Activated naive CD4-positive, alpha-beta T cell treated with anti-CD3 and anti-CD28 coated beads, Interleukin-2, amount 50 U/mL, for 16 hours (primary cell): Measurements from ENCODE around the gene MEF2D.

Experiments
- DNase-seq: peaks from one replicate; pipeline ENCODE4 v3.0.0-alpha.2; 2020

Gene MEF2D

DNA sequence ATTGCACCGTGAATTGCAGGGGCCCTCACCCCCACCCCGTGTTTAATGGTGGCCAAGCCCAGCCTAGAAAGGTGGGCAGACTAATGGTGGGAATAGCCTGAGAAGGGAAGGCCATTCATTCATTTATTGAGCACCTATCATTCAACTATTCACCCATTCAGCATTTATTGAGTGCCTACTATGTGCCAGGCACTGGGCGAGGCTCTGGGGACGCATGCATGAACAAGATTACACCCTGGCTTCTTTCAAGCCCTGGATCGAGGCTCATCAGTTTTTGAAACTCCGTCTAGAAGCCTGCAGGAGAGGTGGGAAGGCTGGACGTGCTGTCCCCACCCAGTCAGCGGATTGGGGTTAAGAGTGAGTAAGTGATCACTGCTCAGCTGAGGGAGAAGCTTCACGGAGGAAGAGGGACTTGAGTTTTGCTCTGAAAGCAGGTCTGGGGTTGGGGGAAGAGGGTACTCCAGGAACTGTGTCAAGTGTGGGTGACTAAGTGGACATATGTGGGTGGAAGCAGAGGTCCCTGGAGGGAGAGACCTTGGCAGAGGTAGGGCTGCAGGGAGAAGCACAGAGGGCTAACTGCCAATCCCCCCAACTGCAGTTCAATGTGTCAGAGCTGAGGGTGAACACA lies 35.6 kb downstream of the MEF2D start:
- no peak for DNase-seq

DNA sequence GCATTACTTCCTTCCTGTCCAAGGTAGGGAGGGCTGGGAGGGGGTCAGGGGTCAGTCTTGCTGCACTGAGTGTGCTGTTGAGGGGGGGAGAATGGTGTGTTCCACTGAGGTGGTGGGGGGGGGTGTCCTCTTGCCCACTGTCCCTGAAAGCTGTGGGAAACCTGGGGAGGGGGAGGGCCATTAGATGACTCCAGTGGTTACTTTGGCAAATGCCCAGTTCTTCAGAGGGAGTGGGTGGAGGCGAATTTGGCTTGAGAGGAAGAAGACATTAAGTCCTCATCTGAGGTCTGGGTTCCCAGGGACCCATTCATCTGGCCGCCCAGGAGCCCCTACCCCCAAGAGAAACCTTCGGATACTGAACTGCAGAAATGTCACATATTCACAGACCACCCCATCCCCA lies 36.2 kb downstream of the MEF2D start:
- no peak for DNase-seq

DNA sequence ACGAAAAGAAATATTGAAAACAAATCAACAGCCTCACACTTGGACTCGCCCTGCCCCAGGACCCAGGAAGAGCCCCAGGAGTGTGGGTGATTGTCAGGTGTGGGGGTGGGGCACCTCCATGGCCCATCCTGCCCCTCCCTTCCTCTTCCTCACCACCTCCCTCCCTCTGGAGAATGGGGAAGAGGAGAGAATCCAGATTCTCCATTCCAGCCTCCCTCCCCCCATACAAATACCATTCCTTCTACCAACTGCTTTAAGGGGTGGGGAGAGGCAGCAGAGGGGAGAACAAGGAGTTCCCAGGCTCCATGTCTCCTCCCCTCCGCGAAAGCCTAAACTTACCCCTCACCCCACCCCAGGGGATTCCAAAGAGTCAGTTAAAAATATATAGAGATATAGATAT lies 36.7 kb downstream of the MEF2D start:
- DNase-seq = no peak

DNA sequence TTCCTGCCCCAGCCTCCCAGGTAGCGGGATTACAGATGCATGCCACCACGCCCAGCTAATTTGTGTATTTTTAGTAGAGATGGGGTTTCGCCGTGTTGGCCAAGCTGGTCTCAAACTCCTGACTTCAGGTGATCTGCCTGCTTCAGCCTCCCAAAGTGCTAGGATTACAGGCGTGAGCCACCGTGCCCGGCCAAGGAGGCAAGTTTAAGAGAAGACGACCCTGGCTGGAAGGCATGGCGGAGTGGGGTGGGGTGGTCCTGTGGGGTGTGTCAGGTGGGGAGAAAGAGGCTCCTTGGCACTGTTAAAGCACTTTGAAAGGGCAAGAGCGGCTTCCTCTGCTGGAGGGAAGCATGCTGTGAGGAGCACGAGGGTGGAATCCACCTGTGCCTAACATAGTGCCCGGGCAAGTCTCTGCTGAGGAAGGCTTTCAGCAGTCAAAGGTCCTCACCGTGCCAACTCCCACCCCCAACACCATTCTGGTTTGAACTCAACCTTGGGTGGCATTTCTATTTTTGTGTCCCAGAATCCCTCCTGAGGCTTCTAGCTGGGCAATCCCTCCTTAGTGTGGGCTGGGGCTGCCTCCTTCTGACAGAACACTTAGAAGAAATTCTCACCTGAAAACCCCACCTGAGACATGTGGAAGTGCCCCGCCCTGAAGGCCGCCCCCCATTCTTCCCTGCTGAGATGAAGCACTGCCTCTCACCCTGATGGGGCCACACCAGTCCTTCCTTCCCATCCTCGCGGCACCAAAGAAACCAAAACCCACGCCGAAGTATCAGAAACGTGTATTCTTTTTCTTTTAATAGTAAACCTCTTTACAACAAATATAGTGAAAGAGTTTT lies 37.4 kb downstream of the MEF2D start:
- no peak for DNase-seq

DNA sequence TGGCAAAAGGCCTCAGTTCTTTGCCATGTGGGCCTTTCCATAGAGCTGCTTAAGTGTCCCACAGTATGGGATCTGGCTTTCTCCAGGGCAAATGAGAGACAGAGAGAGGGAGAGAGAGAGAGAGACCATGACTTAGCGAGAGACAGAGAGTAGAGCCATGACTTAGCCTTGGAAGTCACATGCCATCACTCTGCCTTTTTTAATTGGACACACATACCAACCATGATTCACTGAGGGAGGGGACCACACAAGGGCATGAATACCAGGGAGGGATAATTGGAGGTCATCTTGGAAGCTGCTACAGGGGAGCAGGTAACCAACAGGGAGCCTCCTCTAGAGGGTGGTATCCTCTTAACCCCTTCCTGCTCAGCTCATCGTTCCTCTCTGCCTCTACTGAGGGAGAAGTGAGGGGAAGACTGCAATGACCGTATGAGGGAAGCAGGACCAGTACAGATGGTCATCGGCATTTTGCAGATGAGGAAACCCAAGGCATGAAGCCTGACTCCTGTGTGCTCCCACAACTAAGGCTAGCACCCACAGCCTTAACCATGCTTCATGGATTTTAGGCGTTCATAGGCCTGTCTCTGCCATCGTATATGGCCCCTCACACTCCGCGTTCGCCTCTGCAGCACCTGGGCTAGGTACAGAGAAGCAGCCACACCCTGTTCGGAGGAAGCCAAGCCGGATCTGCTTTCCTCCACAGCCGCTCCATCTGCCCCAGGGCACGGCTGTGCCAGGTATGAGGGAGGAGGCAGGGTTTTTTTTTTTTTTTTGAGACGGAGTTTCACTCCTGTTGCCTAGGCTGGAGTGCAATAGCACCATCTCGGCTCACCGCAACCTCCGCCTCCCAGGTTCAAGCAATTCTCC lies 38.6 kb downstream of the MEF2D start:
- no peak for DNase-seq

DNA sequence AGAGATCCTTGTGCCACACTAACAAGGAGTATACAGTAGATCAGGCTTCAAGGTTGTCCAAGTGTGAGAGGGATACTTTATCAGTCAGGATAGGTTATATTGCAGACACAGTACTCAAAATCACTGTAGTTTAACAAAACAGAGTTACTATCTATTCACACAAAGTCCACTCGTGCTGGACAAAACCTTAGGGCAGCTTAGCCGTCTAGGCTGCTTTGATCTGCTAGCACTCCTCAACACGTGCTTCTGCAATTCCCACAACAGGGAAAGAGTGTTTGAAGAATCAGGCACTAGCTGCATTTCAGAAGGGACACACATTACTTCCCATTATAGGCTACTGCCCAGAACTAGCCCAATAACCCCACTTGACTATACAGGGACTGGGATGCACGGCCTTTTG lies 39.5 kb downstream of the MEF2D start:
- no peak for DNase-seq

DNA sequence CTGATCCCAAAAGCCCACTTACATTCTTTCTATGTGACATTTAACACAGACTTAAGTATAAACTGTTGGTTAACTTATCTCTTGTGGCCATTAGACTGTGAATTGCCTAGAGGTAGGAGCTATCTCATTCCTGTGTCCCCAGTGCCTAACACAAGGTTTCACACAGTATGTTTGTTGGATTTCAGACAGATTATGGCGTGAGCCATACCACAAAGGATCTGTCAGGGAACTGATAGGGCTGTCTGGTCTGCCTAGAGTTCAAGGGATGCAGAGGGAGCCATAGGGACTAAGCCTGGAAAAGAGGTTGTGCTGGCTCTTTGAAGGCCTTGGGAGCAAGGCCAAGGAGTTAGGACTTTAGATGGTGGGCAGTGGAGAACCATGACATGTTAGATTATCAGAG lies 40.0 kb downstream of the MEF2D start:
- DNase-seq = no peak

DNA sequence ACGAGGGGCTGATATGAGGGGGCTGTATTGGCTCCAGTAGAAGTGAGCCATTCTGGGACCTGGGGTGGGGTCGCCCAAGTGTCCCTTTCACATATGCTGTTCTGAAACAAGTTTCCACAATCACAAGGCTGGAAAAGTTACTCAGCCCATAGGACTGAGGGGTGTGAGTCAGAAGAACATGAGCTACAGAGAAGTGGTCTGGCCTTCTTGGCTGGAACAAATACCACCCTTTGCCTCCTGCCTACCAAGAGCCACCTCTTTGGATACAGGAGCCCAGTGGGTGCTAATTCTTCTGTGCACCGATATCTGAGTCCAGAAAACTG lies 42.4 kb downstream of the MEF2D start:
- DNase-seq = no peak

DNA sequence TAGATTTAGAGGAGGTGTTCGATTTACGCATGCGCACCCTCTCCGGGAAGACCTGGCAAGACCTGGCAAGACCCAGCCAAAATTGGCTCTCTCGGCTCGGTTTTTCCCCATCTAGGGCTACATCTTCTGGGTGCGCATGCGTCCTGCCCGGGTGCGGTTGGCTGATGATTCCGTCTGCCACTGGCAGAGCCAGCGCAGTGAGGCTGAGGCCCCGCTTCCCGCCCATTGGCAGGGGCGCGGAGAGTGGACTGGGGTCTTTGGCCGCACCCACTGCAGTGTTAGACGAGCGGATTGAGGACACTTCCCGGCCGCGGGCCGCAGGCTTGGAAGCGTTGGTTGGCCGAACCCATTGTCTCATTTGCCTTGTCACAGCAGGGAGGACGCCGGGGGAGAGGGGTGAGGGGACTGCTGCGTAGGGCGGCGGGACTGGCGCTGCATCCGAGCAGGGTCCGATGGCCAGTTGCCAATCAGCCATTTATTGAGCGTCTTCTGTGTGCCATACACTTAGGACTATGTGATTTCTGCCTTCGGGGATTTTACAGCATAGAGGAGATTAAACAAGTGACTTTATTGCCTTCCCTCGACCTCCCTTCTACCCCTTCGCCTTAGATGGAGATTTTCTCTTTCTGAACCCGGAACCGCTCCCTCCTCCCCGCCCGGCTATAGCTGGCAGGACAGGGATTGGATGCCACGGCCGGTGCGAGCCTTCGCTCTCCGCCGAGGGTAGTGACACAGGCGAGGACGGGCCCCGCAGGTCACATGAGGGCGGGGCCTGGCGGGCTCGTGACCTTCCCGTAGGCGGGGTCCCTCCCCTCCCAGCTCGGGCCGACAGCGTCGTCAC lies 43.7 kb downstream of the MEF2D start:
- peak; percentile 98 for DNase-seq

DNA sequence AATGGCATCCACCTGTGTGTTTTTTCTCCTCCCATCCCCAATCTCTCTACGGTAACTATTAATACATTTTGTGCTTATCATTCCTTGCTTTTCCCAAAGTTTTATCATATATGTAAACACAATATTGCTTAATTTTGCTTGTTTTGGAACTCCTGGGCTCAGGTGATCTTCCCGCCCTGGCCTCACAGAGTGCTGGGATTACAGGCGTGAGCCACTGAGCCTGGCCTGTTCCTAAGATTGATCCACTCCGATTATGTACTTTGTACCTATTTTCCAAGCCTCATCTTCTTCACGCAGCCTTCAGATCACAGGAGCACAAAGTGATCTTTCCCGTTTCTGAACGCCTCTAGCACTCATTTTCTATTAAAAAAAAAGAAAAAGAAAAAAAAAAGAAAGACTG lies 45.2 kb downstream of the MEF2D start:
- no peak for DNase-seq

DNA sequence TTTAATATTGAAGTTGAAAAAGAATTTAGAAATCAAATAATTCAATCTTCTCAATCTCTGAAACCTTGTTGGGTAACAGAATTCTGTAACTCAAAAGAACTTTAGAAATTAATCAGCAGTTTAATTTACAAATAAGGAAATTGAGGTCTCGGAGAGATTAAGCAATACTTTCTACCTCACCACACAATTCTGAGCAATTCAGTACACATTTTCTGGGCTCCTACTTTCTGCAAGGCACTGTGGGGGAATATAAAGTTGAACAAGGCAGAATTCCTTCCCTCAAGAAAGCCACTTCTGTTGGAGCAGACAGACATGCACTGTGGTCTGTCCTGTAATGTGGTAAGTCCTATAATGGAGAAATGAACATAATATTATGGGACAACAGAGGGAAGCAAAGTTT lies 47.7 kb downstream of the MEF2D start:
- DNase-seq = no peak

DNA sequence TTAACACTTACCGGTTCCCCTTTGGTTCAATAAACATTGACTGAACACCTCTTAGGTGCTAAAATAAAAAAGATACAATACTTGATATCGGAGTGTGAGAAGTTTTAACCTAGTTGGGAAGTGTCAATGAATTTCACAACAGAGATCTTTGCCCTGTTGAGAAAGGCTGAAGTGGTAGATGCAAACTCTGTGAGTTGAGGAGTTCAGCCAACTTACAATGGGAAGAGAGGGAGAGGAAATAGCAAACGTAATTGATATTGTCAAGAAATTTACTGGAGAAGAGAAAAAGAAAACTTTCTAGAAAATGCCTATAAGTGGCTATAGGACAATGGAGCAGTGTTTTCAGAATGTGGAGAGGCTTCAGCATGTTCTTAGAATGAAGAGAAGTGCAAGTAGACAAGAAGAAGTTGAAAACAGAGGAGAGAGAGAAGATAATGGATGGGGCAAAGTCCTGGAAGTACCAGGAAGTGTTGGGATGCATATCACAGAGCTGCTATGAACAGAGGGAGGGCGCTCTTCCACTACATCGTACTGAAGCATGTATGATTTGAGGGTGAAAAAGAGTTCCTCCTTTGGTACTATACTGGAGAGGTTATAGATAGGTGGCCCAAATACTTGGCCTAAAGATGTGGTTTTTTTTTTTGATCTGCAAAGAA lies 48.9 kb downstream of the MEF2D start:
- DNase-seq = no peak

DNA sequence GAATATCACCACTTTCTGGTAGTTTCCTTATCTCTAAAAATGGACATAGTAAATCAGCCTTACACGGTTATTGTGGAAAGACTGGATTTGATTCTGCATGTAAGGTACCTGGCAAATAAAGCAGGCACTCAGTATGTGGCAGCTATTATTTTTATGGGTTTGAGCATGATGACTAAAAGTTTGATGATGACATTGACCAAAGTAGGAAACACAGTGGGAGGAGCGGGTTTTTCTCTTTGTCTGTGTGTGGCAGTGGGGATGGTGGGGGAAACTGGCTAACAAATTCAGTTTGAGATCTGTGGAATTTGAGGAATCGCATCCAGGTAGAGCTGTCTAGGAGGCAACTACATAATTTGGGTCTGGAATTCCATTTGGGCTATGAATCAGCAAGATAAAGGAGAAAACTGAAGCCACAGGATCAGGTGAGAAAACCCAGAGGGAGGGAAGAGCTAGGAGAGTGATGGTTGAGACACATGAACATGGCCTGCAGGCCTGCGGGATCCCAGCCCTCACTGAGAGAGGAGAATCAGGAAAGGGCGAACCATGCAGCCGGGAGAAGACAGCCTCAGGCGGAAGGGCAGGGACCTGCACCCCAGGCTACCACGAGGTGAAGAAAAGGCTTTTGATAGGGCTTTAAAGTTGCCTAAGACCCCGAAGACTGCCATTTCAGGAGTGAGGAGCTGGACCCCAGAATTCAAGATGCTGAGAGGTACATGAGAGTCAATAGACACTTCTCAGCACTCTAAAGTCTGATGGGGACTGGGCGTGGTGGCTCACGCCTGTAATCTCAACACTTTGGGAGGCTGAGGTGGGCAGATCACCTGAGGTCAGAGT lies 52.2 kb downstream of the MEF2D start:
- DNase-seq = no peak

DNA sequence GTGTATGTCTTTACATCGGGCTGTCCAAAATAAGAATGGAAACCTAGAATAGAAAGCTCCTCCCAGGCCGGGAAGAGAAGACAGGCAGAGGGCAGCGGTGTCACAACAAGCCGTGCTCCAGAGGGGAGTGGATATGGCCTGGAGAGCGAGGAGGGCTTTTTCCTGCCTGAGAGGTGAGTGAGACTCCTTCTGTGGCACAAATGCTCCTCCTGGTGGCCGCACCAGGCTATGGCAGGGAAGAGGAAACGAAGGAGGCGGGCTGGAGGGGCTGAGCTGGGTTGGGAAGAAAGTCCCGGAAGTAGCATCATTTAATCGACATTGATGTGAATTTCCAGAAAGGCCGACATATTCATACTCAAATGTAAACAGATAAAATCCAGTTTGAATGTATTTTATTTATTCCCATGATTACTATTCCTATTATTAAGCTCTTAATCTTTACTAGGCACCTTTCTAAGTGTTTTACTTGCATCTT lies 54.7 kb downstream of the MEF2D start:
- DNase-seq = peak; percentile 79

DNA sequence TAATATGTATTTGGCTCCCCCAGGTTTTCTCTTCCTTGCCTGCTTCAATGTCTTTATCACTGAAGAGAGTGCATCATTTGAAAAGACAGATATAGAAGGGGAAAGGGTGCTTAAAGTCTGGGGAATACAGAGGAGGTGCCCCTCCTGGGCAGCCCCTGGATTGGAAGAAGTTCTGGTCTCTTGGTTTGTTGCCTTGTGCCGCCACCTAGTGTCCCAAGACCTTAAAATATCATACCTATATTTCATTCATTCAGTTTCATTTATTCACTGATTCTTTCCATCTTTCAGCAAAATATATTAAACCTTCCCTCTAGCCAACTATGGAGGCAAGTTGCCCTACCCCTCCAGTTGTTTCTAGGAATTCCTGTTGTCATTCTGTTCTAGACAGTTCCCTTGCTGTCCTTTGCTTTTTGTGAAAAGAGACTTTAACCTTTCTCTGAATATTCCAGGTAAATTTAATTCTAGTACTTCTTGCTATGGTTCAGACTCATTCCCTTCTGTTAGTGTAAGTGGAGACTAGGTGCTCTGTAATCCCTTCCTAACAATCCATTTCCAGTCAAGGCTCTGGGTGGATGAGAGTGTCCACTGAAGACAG lies 56.1 kb downstream of the MEF2D start:
- DNase-seq = peak; percentile 42

DNA sequence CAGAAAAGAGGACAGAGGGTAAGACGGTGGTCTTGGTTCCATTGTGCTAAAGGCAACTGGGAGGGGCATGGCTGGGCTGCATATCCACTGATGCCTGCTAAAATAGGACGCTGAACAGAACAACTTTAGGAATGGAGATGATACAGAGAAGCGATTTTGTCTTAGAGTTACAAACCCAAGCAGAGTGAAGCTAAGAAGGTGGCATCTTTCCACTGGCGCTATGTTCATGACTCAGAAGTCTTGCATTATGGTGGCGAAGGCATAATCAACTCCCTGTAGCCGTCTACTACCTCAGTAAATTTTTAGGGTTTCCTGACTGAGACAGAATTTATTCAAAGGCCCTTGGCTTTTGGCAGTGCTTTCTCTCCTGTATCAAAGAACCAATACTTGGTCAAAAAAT lies 57.3 kb downstream of the MEF2D start:
- no peak for DNase-seq

DNA sequence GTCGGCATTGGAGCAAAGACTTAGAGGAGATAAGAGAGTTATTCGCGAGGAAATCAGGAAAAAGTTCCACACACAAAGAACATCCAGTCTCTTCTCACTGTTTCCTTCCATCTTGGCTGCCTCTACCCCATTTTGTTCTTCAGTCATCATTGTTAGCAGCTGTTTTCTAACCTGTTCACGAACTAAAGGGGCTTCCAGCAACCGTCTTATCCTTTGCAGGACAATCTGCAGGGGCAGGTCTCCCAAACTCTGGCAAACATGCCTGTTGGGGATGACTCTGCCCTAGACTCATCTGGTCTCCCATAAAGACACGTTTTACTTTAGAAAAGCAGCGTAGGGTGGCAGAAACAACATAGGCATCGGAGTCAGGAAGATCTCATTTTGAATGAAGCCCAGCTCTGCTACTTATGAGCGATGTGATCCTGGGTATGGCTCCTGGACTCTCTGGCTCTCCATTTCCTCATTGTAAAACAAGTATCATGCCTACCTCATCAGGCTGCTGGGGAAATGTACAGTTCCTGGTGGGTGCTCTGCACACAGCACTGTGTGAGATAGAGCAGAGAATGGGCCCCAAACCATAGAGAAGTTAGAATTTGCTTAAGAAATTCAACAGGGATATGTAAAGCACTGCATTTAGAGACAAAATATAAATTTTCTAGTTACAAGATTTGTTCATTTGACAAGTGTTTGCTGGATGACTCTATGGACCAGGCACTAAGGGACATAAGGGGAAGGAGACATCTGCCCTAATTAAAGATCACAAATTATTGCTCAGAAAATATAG lies 59.7 kb downstream of the MEF2D start:
- no peak for DNase-seq

DNA sequence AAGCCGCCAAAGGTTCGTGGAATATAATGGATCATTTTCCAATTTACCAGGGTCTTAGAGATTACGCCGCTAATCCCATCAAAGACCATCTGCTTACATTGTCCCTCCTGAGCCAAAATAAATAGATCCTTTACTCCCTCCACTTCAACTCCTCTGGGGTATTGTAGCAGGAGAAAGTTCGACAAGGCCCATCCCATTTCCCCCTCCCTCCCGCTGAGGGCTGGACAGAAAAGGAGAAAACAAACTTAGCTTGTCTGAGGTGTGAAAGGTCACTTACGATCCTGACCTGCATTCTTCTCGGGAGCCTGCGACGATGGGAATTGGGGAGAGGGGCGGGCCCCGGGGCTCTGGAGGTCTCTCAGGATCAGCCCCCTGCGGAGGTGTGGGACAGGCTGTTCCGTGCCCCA lies 60.8 kb downstream of the MEF2D start:
- no peak for DNase-seq

DNA sequence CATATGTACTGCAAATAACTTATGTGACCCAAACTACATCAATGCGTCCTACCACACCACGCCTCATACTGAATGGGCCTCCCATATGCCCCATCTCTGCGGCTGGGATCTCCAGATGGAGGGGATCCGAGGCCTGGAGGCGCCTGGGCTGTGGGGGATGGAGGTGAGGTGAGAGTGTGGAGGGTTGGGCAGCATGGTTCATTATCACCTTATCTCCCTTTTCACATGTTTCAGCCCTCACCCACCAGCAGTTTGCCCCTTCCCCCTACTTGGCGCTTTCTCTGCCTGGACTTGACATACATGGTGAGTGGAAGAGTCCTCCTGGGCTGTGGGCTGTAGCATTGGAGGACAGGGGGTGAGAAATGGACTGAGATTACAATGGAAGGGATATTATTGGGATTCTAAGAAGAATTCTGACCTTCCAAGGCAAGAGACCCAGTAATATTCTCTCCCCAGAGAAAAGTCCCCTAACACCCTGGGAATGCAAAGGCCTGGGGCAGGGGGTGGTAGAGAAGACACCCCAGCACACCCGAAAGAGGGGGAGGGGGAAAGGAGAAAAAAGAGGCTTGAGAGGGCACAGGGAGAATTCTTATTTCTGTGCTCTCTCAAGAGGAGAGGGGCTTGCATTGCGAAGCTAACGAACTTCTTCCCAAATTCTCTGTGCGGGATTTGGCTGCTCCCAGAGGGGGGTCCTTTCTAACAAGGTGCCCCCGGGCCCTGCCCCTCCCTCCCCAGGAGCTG lies 61.4 kb downstream of the MEF2D start:
- DNase-seq = no peak
